Gastroesophageal sphincter (tissue), 4 donors: ENCODE data around the gene SOWAHC. TPM values are rescaled to one million over a fixed set of nuclear protein-coding genes. Genes with fewer than 3 reads are reported as not detected.
A peak's percentile ranks its signal among the peaks of the same experiment; 100 is the strongest.

Experiments
- ATAC-seq: fragments of 150-250 bp; one replicate; pipeline ENCODE4 v1.9.1; 2016; ENCODE audit warnings: mild to moderate bottlenecking, moderate library complexity
- H3K27ac ChIP-seq, 4 donors: fragments of 200-600 bp; sonication (generic) in 3 of 4; 1 replicate in 3 of 4; 2 replicates in 1 of 4; pipeline ENCODE4 v1.5.1; 2016 to 2019
- H3K27me3 ChIP-seq: fragments of 200-600 bp; sonication (generic); one replicate; pipeline ENCODE4 v1.5.1; 2019
- H3K36me3 ChIP-seq, 2 donors: fragments of 200-600 bp; sonication (generic); one replicate each; pipeline ENCODE4 v1.5.1; 2019; ENCODE audit warnings: control low read depth in 1 of 2
- H3K4me1 ChIP-seq, 3 donors: fragments of 200-600 bp; sonication (generic); 1 replicate in 2 of 3; 2 replicates in 1 of 3; pipeline ENCODE4 v1.5.1; 2016 to 2019; ENCODE audit warnings: control low read depth in 2 of 3
- H3K4me3 ChIP-seq, 2 donors: fragments of 200-600 bp; sonication (generic); one replicate each; pipeline ENCODE4 v1.5.1; 2019; ENCODE audit warnings: mild to moderate bottlenecking in 1 of 2, moderate library complexity in 1 of 2
- H3K9me3 ChIP-seq, 3 donors: fragments of 200-600 bp; sonication (generic); one replicate each; pipeline ENCODE4 v1.5.1; 2017 to 2019; ENCODE audit warnings: control low read depth in 2 of 3
- EP300 ChIP-seq: sonication (generic); formaldehyde crosslinking; IDR thresholded peaks from one replicate; pipeline ENCODE4 v1.6.1; 2017; ENCODE audit warnings: antibody characterized with exemption, mild to moderate bottlenecking
- POLR2A ChIP-seq, 2 donors: fragments of 450-650 bp; IDR thresholded peaks; one replicate each; pipeline ENCODE4 v1.6.1; 2017; ENCODE audit warnings: antibody characterized with exemption in 2 of 2, mild to moderate bottlenecking in 2 of 2, moderate library complexity in 1 of 2
- POLR2AphosphoS5 ChIP-seq: sonication (generic); formaldehyde crosslinking; IDR thresholded peaks from one replicate; pipeline ENCODE4 v1.6.1; 2017; ENCODE audit warnings: antibody characterized with exemption
- WGBS, 2 donors: methylation state at CpG; one replicate each; pipeline ENCODE4 v1.1.5; 2018; ENCODE audit warnings: low coverage in 1 of 2; 5-methylcytosine and 5-hydroxymethylcytosine counted together
- total RNA-seq, 4 donors: library from RNA; depleted of rRNA; stranded (reverse); fragments of >200 nt; gene quantifications; one replicate each; pipeline ENCODE4 v1.1.0, GENCODE V29; 2016
- TF ChIP-seq, protein P1 (sequence below), 4 experiments: fragments of 200-600 bp in 2 of 4; fragments of 450-650 bp in 2 of 4; sonication (generic) in 1 of 4; IDR thresholded peaks; one replicate each; pipeline ENCODE4 v1.5.1; 2017 to 2019; ENCODE audit warnings: antibody characterized with exemption in 4 of 4, mild to moderate bottlenecking in 2 of 4, moderate library complexity in 2 of 4

Gene SOWAHC
- total RNA-seq, 4 donors from 2014 or later, result 16.8 to 36.0 (median 28.6) TPM

- H3K4me1 ChIP-seq, result peaks cover 0 to 17% (median 5%) of the 10 kb centered on the region in 3 donors
- TF ChIP-seq POLR2AphosphoS5, result peak; percentile 57
- no peak for TF ChIP-seq EP300
- no peak for ATAC-seq
- no peak overlapping the region for H3K27ac ChIP-seq
- H3K36me3 ChIP-seq, result no peaks in the 10 kb centered on the region
- no peaks in the 10 kb centered on the region for H3K9me3 ChIP-seq
- H3K27me3 ChIP-seq, result no peaks in the 10 kb centered on the region
- WGBS, 2 donors, result 85% methylated on average over 5 of the region's 7 CpGs; no CpG with 5 or more reads in 1 of the 2 donors
- no peak overlapping the region for H3K4me3 ChIP-seq
These were observed 33.5 kb downstream of the SOWAHC start for GRCh38 chr2:109647636-109648035.

GRCh38 chr2:109648041-109648527 is 33.9 kb downstream of the SOWAHC start:
- ATAC-seq, result no peak
- no peak overlapping the region for H3K27ac ChIP-seq
- 79 to 88% methylated on average over 1 to 6 of the region's 8 CpGs for WGBS, 2 donors
- H3K4me3 ChIP-seq, result no peak overlapping the region
- H3K27me3 ChIP-seq, result no peaks in the 10 kb centered on the region
- no peak for TF ChIP-seq EP300
- TF ChIP-seq POLR2AphosphoS5, result no peak
- peaks cover 0 to 17% (median 5%) of the 10 kb centered on the region in 3 donors for H3K4me1 ChIP-seq
- H3K36me3 ChIP-seq, result no peaks in the 10 kb centered on the region
- no peaks in the 10 kb centered on the region for H3K9me3 ChIP-seq

GRCh38 chr2:109649736-109650695 is 35.9 kb downstream of the SOWAHC start:
- TF ChIP-seq POLR2A (IDR thresholded peaks at IDR 0.05) (no peak), POLR2AphosphoS5 (no peak), EP300 (no peak)
- TF ChIP-seq, protein P1, sequence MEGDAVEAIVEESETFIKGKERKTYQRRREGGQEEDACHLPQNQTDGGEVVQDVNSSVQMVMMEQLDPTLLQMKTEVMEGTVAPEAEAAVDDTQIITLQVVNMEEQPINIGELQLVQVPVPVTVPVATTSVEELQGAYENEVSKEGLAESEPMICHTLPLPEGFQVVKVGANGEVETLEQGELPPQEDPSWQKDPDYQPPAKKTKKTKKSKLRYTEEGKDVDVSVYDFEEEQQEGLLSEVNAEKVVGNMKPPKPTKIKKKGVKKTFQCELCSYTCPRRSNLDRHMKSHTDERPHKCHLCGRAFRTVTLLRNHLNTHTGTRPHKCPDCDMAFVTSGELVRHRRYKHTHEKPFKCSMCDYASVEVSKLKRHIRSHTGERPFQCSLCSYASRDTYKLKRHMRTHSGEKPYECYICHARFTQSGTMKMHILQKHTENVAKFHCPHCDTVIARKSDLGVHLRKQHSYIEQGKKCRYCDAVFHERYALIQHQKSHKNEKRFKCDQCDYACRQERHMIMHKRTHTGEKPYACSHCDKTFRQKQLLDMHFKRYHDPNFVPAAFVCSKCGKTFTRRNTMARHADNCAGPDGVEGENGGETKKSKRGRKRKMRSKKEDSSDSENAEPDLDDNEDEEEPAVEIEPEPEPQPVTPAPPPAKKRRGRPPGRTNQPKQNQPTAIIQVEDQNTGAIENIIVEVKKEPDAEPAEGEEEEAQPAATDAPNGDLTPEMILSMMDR (IDR thresholded peaks at IDR 0.05), result no peak
- 85 to 86% methylated on average over 11 to 12 of the region's 14 CpGs for WGBS, 2 donors
- Histone ChIP-seq H3K9me3 (no peaks in the 10 kb centered on the region), H3K27me3 (no peaks in the 10 kb centered on the region), H3K4me1 (peaks cover 0 to 2% (median 0%) of the 10 kb centered on the region in 3 donors), H3K36me3 (no peaks in the 10 kb centered on the region), H3K27ac (no peak overlapping the region), H3K4me3 (no peak overlapping the region)
- ATAC-seq, result no peak

- 81 to 91% methylated on average over 4 to 8 of the region's 8 CpGs for WGBS, 2 donors
- Histone ChIP-seq H3K27me3 (no peaks in the 10 kb centered on the region), H3K9me3 (no peaks in the 10 kb centered on the region), H3K4me3 (no peak overlapping the region), H3K4me1 (no peaks in the 10 kb centered on the region), H3K27ac (no peak overlapping the region), H3K36me3 (no peaks in the 10 kb centered on the region)
- TF ChIP-seq EP300 (no peak), POLR2A (IDR thresholded peaks at IDR 0.05) (no peak), POLR2AphosphoS5 (no peak)
- TF ChIP-seq, protein P1 (IDR thresholded peaks at IDR 0.05), result no peak
- ATAC-seq, result no peak
These were observed 40.3 kb downstream of the SOWAHC start for GRCh38 chr2:109654326-109655050.

GRCh38 chr2:109655287-109655686 is 41.1 kb downstream of the SOWAHC start:
- TF ChIP-seq POLR2AphosphoS5 (no peak), EP300 (no peak), POLR2A (IDR thresholded peaks at IDR 0.05) (no peak)
- TF ChIP-seq, protein P1 (IDR thresholded peaks at IDR 0.05), result no peak
- H3K27me3 ChIP-seq, result no peaks in the 10 kb centered on the region
- H3K27ac ChIP-seq, result no peak overlapping the region
- no peaks in the 10 kb centered on the region for H3K4me1 ChIP-seq
- no peaks in the 10 kb centered on the region for H3K36me3 ChIP-seq
- no peak for ATAC-seq
- H3K4me3 ChIP-seq, result no peak overlapping the region
- no peaks in the 10 kb centered on the region for H3K9me3 ChIP-seq
- WGBS, 2 donors, result 62 to 67% methylated on average over 2 to 3 of the region's 3 CpGs
